Measurements from ENCODE around the gene LTN1.
"Not testable (repeated sequence)": the region's sequence is repeated elsewhere in the genome, so short reads cannot be mapped to it uniquely, and the experiment has no call there.

The LTN1 gene, protein sequence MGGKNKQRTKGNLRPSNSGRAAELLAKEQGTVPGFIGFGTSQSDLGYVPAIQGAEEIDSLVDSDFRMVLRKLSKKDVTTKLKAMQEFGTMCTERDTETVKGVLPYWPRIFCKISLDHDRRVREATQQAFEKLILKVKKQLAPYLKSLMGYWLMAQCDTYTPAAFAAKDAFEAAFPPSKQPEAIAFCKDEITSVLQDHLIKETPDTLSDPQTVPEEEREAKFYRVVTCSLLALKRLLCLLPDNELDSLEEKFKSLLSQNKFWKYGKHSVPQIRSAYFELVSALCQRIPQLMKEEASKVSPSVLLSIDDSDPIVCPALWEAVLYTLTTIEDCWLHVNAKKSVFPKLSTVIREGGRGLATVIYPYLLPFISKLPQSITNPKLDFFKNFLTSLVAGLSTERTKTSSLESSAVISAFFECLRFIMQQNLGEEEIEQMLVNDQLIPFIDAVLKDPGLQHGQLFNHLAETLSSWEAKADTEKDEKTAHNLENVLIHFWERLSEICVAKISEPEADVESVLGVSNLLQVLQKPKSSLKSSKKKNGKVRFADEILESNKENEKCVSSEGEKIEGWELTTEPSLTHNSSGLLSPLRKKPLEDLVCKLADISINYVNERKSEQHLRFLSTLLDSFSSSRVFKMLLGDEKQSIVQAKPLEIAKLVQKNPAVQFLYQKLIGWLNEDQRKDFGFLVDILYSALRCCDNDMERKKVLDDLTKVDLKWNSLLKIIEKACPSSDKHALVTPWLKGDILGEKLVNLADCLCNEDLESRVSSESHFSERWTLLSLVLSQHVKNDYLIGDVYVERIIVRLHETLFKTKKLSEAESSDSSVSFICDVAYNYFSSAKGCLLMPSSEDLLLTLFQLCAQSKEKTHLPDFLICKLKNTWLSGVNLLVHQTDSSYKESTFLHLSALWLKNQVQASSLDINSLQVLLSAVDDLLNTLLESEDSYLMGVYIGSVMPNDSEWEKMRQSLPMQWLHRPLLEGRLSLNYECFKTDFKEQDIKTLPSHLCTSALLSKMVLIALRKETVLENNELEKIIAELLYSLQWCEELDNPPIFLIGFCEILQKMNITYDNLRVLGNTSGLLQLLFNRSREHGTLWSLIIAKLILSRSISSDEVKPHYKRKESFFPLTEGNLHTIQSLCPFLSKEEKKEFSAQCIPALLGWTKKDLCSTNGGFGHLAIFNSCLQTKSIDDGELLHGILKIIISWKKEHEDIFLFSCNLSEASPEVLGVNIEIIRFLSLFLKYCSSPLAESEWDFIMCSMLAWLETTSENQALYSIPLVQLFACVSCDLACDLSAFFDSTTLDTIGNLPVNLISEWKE (N-terminal part only)

DNA sequence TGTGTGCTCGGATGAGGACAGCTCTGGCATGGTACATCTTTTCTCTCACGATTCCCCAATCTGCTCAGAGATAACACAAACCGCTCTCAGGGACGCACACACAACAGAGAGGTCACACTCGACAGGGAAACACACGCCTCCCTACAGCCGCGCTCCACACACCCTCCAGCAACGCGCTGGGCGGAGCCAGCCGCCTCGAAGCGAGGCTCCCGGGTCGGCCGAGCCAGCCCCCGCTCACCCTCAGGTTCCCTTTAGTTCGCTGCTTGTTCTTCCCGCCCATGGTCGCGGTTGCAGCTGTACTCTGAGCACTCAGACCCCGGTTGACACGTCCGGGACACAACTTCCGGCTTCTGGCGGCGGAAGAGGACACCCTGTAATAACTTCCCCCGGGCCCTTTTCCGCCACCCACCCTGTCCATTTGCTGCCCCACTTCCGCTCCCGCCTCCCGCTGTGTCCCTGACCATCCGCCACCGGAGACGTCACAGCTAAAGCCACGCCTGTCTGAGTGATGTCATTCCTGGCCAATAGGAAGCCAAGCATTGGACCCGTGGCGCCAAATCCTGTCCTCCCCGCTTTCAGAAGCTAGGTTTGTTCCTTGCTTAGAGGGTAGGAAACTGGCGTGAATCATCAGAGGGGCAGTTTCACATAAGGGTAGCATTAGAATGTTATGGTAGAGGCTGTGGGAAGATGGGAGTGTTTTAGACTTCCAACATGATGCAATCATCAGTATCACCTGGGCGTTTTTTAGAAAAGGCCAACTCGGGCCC lies at the start of gene LTN1:
Gene LTN1, minus strand, starts transcription at position 352 of the 767 bp plus-strand sequence. Its CDS starts 72 bp downstream, at position 280.
- peak; percentile 95 for DNase-seq

DNA sequence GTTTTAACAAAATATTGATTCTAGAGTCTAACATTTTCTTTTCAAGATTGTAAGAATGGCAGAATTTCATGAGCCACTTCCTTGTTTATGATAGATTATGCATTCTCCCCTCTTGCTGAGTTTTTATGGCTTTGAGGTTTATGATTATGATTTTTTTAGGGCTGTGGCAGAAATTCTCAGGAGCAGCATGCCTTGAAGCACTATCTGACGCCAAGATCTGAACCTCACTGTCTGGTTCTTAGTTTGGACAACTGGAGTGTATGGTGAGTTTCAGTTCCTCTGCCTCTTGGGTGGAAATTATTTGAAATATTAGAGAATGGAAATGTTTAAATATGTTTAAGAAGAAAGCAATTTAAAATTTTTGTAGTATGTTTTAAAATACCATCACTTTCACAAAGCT lies 42.0 kb upstream of the LTN1 start:
- no peak for DNase-seq

DNA sequence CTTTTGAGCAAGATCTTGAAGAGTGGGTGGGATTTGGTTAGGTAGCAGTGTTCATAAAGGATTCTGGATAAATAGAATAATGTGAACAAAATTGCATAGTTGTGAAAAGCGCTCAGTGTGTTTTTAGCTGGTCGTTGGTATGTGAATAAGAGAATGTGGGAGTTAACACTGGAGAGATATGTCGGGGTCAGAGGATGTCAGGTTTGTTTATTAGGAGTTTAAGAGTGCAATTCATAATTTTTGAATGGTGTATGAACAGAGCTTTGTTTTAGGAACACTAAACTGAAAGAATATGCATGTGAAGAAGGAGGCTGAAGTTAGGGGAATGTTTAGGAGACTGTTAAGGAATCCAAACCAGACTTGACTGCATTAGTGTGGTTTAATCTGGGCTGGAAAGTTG lies 41.2 kb upstream of the LTN1 start:
- no peak for DNase-seq

DNA sequence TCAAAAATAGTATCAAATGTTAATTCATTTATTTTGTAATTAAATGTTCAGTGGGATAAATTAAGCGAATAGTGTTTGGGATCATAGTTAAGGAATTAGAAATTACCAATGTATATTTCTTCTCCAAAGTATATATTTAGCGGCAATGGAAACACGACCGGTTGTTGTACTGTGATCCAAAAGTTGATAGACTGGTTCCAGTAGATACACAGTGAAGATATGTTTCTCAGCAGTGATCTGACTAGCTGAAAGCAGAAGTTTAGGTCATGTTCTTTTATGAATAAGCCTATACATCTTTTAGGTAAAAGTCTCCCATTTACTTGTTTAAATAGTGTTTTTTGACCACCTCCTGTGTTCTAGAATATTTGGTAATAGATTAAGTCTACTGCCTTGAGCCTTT lies 40.6 kb upstream of the LTN1 start:
- no peak for DNase-seq

DNA sequence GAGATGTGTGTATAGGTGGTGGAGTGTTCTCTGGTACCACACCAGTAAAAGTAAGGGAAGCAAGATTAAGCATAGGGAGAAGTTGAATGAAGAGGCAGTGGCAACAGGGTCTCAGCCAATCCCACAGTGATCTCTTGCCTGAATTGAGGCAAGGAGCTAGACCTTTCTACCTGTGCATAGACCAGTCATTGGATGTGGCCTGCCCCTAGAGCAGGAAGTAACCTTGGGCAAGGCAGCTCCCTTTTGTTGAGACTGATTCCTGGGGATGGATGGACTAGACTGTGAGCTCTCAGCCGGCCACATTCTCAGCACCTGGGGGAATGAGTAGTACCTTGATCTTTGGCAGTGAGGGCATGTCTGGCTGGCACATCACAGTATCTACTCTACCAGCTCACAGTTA lies 38.2 kb upstream of the LTN1 start:
- no peak for DNase-seq

DNA sequence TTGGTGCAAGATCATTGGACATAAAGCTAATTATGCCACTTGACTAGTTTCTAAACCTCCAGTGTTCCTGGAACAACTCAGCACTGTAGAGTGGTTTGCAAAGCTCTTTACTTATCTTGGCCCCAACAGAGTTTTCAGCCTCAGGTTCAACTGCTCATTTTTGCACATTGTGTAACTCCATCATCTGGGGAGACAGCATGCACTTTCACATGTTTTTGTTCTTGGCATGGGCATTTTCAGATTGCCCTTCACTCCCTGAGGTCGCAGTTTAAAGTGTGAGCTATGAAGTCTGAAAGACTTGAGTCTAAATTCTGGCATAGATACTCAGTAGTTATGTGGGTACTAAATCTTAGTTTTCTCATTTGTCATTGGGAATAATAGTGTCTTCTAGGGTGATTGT lies 36.8 kb upstream of the LTN1 start:
- no peak for DNase-seq

DNA sequence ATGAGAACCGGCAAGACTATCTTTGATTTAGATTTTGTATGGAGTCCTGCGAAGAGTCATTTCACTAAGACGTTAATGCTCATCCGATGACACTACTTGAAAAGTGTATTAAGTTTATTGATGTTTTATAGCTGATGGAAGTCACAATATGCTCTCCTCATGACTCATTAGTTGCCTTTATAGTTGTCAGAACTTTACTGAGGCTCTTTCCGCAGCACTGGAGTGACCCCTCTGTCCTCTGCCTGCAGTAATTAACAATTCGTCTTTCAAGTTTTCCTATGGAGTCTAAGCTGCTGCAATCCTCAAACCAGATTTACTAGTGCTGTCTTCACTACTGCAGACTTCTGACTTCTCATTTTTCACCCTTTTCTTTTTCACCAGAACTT lies 32.6 kb upstream of the LTN1 start:
- DNase-seq, result no peak

DNA sequence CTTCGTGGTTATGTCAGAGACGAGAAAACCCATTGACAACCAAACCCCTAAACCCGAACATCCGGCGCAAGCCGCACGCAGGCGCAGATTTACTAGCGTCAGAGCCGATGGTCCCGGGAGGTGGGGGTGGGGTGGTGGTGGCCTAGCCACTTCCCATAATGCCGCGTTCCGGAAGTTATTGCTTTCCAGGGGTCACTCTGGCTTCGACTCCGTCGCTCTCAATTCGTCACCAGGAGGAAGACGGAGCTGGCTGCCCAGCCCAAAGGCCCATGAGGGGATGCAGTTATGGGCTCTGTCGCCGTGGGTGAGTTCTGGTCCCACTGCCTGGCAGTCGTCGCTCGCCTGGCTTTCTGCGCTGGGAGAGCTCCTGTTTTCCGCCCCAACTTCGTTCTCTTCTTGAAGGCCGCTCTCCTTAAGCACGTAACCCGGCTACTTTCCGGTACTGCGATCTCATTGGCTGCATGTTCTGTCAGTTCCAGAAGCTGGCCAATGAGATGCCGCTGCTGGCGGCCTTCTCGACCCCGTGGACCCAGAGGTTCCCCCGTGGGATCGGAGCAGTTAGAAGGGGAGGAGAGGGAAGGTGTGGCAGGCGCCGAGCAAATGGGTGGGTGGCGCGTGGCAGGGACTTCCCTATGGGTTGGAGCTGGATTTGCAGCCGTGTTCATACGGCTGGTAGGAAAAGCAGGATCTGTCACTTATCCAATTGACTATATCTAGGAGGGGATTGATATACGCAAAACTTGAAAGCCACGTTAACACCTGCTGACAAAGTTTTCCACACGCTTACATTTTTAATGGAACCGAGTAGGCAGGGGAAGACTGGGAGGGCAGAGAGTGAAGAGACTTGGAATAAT lies 32.0 kb upstream of the LTN1 start, which contains the start of gene USP16:
Gene USP16, plus strand, starts transcription at position 195 of the 854 bp plus-strand sequence. CDS start 3,246 bp downstream, outside the sequence.
- DNase-seq, result peak; percentile 92 to 93

DNA sequence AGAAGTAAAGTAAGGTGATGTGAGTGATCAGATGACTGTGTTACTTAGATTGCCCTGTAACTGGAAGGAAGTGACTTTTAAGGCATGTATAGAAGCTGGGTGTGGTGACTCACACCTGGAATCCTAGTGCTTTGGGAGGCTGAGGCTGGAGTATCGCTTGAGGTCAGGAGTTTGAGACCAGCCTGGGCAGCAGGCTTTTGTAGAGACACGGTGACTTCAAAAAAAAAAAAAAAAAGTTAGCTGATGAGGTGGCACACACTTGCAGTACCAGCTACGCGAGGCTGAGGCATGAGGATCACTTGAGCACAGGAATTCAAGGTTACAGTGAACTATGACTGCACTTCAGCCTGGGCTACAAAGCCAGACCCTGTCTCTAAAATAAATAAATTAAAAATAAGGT lies 29.5 kb upstream of the LTN1 start:
- DNase-seq, result no peak

DNA sequence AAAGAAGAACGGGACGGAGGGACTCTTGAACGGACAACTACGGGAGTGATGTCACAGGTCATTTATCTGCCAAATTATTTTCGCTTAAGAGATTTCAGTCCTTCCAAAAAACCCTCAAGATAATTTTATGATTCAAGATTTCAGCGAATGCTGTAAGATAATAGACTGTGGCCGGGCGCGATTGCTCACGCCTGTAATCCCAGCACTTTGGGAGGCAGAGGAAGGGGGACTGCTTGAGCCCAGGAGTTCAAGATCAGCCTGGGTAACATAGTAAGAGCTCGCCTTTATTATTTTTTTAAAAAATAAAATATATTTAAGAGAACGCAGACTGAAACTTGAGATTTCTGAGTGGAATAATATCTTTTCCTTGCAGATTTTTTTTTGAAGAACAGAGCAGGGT lies 25.9 kb upstream of the LTN1 start:
- no peak for DNase-seq

DNA sequence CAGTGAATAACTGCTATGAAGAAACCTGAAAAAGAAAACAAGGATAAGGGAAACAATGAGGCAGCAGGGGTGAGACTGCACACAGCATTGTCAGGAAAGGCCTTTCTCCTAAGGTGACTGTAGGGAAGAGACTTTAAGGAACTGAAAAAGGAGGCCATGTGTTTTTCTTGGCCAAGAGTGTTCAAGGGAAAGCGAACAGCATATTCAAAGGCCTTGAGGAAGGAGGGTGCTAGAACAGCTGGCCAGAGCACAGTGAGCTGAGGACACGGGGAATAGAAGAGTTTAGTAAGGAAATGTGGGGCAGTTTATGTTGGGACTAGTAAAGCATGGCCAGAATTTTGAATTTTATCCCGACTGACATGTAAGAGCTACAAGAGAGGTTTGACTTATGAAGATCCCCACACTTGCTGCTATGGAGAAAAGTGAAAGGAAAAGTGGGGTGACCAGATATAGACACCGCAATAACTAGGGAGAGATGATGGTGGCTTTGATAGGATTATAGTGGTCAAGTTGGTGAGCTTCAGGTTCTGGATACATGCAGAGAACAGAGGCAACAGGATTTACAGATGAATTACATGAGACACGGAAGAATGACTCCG lies 25.1 kb upstream of the LTN1 start:
- no peak for DNase-seq

DNA sequence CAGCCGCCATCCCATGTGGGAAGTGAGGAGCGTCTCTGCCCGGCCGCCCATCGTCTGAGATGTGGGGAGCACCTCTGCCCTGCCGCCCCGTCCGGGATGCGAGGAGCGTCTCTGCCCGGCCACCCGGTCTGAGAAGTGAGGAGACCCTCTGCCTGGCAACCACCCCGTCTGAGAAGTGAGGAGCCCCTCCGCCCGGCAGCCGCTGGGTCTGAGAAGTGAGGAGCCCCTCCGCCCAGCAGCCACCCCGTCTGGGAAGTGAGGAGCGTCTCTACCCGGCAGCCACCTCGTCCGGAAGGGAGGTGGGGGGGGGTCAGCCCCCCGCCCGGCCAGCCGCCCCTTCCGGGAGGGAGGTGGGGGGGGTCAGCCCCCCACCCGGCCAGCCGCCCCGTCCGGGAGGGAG lies 18.6 kb upstream of the LTN1 start:
- not testable (repeated sequence) for DNase-seq

DNA sequence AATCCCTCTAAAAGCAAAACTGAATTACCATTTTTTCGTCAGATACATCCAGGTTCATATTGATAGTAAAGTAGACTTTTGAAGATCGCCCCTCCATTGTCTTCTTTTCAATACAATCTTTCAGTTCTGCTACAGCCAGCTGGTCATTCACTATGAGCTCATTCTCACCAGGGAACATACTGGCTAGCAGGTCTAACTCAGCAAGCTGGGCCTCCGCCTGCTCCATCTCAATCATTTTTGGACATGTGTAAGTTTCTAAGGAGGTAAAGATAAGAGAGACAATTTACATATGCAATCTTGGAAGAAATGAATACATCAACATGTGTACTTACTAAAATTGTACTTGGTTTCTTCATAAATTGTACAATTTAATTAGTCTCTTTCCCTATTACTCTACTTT lies 15.7 kb upstream of the LTN1 start:
- no peak for DNase-seq

DNA sequence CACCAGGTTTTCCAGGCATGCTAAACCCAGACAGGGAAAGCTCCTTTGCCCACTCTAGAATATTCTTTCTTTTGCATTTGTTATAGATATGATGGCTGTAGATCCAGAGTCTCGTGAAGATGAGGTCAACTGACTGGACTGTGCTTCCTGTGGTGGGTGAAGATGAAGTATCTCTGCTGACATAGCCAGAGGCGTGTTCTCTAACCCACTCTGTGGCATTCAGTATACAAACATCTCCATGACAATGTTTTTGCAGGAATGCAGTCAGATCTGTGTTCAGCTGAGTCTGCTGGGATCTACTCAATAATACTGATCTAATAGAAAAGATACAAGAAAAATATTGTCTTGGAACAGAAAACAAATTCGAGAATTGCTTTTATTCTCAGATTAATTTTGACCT lies 15.1 kb upstream of the LTN1 start:
- DNase-seq, result no peak

DNA sequence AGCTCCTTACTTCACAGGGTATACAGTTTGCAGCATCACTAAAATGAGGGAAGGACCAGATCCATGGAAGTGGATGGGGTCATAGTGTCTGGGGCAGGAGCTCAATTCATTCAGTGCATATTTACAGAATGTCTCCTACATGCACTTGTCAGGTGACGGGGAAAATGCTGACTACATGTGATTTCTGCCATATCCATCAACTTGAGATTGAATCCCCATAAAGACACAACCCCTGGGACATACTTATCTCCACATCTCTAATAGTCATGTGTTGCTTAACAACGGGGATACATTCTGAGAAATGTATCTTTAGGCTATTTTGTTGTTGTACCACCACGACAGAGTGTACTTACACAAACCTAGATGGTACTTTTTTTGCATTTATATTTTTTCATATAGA lies 14.5 kb upstream of the LTN1 start:
- DNase-seq, result no peak

DNA sequence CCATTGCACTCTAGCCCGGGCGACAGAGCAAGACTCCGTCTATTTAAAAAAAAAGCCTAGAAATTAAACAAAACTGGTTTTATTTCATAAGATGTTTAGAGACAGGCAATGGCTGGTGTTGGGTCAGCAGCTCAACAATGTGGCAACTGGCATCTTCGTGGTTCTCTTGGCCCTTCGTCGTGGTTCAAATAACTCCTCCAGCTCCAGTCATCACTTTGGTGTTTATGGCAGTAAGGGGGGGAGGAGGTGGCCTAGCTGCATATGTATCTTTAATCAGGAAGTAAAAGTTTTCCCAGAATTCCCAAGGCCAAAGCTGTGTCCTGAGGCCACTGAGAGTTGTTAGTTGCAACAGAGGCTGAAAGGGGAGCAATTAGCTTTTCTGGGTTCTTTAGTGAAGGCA lies 13.0 kb upstream of the LTN1 start:
- DNase-seq, result no peak

DNA sequence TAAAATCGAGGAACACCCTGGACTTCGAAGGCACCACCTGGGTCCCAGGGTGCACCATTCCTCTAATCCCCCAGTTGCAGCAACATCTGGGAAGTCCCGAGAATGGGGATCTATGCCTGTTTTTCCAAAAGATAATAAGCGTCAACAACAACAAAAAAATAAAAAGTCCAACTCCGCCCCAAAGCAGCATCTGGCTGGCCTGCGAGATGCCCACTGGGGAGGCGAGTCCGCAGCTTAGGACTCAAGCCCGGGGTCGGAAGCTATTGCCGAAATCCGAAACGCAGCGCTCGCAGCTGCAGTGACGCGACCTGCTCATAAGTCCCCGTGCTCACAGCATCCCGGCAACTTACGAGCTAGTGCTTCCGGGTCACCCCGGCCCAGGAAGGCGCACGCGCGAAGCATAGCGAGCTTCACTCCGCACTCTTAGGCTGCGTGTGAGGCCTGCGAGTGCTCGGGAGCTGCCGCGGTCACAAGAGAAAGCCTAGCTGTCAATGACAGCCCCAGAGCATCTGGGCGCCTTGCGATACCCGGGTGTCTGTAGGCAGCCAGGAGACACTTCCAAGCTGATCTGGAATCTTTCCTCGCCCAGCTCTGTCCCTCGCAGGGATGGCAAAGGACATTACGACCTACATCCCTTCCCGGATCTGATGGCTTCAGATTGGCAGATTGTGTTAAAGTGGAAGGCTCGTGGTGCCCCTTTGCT lies 9.9 kb upstream of the LTN1 start:
- DNase-seq, result peak; percentile 88 to 92

DNA sequence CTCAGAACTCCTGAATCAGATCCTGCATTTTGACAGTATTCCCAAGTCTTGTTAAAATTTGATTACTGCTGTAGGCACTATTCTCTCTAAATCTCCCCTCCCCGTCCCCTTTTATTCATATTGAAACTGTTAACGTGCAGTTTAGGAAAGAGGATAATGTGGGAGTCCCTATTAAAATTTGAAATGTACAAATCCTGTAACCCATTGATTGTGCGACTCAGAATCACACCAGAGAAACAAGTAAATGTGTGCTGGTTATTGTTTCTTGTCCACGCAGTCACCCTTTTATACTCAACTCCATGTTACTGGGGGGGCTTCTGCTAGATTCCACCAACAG lies 584 bp upstream of the LTN1 start:
- DNase-seq, result no peak

DNA sequence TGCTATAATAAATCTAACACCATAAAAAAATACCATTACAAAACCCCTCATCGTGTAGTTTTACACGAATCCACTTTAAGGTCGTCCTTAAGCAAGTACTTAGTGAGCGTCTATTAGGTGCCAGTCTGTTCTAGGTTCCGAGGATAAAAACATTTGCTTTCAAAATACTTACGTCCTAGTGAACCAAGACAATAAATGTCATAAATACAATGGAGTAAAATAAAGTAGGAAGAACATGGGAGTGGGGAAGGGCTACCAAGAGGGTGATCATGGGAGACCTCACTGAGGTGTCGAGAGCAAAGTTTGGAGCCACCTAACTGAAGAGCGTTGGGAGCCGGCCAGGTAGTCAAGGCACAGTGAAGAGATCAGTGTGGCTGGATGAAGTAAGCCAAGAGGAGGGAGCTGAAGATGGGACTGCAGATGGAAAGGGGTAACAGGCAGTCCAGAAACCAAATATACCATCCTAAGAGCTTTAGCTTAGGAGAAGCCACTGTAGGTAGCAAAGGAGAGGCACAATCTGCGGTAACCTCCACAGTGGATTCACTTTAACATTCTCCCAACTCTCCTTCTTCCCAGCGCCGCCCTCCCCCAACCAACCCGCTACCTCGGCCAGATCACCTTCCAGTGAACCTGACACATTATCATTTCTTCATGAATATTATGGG lies 684 bp downstream of the LTN1 start:
- DNase-seq, result no peak

DNA sequence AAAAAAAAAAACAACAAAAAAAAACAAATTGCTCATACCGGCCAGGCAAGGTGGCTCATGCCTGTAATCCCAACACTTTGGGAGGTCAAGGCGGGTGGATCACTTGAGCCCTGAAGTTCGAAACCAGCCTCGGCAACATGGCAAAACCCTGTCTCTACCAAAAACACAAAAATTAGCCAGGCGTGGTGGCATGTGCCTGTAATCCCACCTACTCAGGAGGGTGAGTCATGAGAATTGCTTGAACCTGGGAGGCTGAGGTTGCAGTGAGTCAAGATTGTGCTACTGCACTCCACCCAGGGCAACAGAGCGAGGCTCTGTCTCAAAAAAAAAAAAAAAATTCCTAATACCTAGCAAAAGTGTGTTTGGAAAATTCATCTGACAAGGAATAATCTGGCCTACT lies 4.5 kb downstream of the LTN1 start:
- not testable (repeated sequence) for DNase-seq

Data from NCI-H1930 (cell line).